ENCODE data around the gene HERC4.
"Not testable (repeated sequence)": the region's sequence is repeated elsewhere in the genome, so short reads cannot be mapped to it uniquely, and the experiment has no call there.

HERC4 gene

GRCh38 chr10:68087685-68088401 is 12.8 kb upstream of the HERC4 start:
- DNase-seq, result no peak

GRCh38 chr10:68086910-68087684 is 12.0 kb upstream of the HERC4 start:
- no peak for DNase-seq

GRCh38 chr10:68086011-68086410 is 10.9 kb upstream of the HERC4 start:
- DNase-seq, result no peak

GRCh38 chr10:68084469-68084868 is 9.4 kb upstream of the HERC4 start:
- DNase-seq, result no peak

- no peak for DNase-seq
Observed at GRCh38 chr10:68083953-68084352, 8.9 kb upstream of the HERC4 start.

- DNase-seq, result no peak
Observed at GRCh38 chr10:68082872-68083271, 7.8 kb upstream of the HERC4 start.

- DNase-seq, result no peak
Observed at GRCh38 chr10:68081916-68082315, 6.8 kb upstream of the HERC4 start.

GRCh38 chr10:68080853-68081431 is 5.9 kb upstream of the HERC4 start:
- DNase-seq, result no peak

GRCh38 chr10:68079434-68079833 is 4.4 kb upstream of the HERC4 start:
- no peak for DNase-seq

GRCh38 chr10:68077026-68077425 is 1.9 kb upstream of the HERC4 start:
- no peak for DNase-seq

GRCh38 chr10:68076081-68076480 is 998 bp upstream of the HERC4 start:
- not testable (repeated sequence) for DNase-seq

GRCh38 chr10:68075550-68076004 is 494 bp upstream of the HERC4 start:
- no peak for DNase-seq

- DNase-seq, result no peak
Observed at GRCh38 chr10:68074031-68074774, 880 bp downstream of the HERC4 start.

- DNase-seq, result no peak
Observed at GRCh38 chr10:68073631-68074030, 1.5 kb downstream of the HERC4 start.

GRCh38 chr10:68067508-68067907 is 7.6 kb downstream of the HERC4 start:
- no peak for DNase-seq

- DNase-seq, result no peak
Observed at GRCh38 chr10:68067029-68067428, 8.1 kb downstream of the HERC4 start.

- no peak for DNase-seq
Observed at GRCh38 chr10:68053553-68053952, 21.5 kb downstream of the HERC4 start.

- no peak for DNase-seq
Observed at GRCh38 chr10:68052463-68052862, 22.6 kb downstream of the HERC4 start.

GRCh38 chr10:68049289-68050078 is 25.6 kb downstream of the HERC4 start:
- DNase-seq, result no peak

GRCh38 chr10:68047554-68048327 is 27.3 kb downstream of the HERC4 start:
- DNase-seq, result no peak

GRCh38 chr10:68047122-68047521 is 28.0 kb downstream of the HERC4 start:
- DNase-seq, result no peak

GRCh38 chr10:68046642-68047041 is 28.4 kb downstream of the HERC4 start:
- no peak for DNase-seq
